ENCODE results near the gene TNFSF10.
"Not testable (repeated sequence)": the region's sequence is repeated elsewhere in the genome, so short reads cannot be mapped to it uniquely, and the experiment has no call there.

TNFSF10 gene

GRCh38 chr3:172522871-172523818, at the start of gene TNFSF10:
Gene TNFSF10 (minus strand): TSS chr3:172523430. CDS start chr3:172523384, 46 bp downstream.
- no peak for DNase-seq

GRCh38 chr3:172569128-172570008, 46.1 kb upstream of the TNFSF10 start:
- DNase-seq, result no peak

DNA sequence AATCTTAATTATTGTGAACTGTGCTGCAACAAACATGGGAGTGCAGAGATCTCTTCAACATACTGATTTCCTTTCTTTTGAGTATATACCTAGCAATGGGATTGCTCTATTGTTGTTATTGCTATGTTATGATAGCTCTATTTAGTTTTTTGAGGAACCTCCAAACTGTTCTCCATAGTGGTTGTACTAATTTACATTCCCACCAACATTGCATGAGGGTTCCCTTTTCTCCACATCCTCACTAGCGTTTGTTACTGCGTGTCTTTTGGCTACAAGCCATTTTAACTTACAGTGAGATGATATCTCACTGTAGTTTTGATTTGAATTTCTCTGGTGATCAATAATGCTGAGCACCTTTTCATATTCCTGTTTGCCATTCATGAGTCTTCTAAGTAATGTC, 45.5 kb upstream of the TNFSF10 start:
- no peak for DNase-seq

- not testable (repeated sequence) for DNase-seq
These were observed 43.6 kb upstream of the TNFSF10 start for GRCh38 chr3:172566785-172567184.

DNA sequence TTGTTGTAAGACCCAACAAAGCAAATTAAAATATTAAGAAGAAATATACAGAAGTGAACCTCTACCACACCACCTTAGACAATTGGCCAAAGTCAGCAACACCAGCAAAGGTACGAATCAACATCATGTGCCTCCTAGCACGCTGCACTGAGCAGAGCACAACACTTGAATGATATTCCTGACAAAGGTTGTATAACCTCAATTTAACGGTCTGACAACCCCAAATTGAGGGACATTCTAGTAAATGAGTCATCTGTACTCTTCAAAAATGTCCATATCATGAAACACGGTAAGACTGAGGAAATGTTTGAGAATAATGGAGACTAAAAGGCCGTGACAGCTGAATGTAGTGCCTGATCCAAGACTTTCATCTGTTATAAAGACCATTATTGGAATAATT, 41.3 kb upstream of the TNFSF10 start:
- no peak for DNase-seq

DNA sequence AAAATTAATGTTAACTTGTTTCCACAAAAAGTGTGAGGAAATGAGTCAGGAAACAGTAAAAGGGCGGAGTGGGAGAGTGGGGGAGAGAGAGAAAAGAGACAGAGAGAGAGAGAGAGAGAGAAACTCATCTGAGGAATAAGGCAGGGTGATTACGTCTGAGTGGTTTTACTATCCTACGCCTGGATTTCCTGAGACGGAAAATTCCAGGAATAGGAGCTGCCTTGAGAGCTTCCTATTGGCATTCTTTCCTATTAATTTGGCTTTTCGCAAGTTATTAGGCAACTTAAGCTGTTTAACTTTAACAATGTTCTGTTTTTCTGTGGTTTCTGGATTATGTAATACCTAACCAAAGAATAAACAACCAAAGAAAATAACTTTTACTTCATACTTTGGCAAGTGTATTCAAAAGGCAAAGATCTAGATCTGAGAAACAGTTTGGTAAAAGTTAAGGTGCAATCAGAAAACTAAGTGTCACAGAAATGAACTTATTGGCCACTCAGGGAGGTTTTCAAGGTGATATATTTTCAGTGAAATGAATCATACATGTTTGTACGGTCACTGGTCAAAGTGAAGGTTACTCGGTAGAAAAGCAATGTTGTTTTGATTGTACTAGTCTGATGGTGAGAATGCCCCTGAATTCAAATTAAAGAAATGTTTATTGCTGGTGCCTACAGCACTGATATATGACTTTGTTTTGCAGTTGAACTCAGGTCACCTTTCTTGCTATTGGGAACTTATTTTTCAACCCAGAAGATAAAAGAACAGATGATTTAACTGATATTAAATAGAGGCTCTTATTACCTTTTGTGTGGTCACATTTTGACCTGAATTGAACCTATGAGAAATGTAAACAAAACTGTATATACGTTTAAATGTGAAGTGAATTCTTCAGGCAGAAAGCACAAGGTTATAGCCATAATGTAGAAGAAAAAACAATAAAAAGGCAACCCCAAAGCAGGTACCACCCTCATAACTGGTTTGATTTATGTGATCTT, 39.9 kb upstream of the TNFSF10 start:
- DNase-seq, result no peak

- DNase-seq, result no peak
These were observed 38.8 kb upstream of the TNFSF10 start for GRCh38 chr3:172561897-172562640.

DNA sequence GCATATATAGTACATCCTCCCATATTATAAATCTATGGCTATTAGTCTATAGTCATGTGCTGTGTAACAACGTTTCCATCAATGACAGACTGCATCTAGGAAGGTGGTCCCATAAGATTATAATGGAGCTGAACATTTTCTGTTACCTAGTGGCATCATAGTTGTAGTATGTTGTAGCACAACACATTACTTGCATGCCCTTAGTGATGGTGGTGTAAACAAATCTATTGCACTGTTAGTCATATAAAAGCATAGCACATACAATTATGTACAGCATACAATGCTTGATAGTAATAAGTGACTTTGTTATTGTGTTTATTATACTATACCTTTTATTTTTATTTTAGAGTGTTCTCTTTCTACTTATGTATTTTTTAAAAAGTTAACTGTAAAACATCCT, 37.4 kb upstream of the TNFSF10 start:
- no peak for DNase-seq

- no peak for DNase-seq
These were observed 36.8 kb upstream of the TNFSF10 start for GRCh38 chr3:172560026-172560425.

DNA sequence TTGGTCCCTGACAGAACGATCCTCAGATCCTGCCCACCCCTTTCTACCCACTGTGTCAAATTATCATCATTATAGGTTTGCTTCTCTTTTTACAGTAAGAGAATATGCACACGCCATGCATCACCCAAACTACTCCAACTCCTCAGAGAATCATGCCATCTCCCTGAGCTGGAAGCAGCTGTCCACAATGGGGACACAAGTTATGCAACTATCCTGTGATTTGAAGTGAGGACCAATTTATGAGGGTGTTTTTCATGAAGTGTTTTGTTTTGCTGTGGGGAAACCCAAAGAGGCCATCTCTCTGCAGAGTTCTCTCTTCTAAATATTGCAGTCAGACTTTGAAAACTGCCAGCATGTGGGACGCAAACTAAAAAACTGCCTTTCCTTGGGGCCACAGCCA, 35.8 kb upstream of the TNFSF10 start:
- no peak for DNase-seq

DNA sequence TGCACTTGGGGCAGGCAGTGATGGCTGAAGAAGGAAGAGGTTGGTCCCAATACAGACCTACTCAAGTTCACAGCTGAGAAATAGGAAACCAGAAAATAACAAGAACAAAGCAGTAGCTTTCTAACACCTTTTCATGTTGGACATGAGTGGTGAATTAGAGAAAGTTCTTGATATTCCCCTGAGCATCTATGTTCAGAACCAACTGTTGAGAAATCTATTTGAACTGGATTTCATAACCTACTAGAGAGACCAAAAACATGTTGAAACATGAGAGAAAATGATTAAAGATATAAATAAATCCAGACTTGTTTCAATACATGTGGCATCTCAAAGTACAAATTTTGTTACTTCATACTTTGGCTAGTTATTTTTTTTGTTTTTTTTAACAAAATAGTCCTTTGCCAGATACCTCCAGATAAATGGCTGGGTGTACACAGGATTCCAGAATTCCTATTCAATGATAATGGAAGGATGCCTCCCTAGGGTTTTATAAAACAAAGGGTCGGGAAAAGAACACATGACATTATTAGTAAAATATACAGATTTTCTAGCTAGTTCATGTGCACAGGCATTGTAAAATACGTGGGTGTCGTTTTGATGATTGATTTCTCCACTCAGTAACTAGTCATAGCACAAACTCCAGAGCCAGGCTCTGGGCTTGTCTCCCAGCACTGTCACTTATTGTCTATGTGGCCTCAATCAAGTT, 34.4 kb upstream of the TNFSF10 start:
- DNase-seq, result no peak

GRCh38 chr3:172553526-172554252, 30.5 kb upstream of the TNFSF10 start:
- DNase-seq, result no peak

DNA sequence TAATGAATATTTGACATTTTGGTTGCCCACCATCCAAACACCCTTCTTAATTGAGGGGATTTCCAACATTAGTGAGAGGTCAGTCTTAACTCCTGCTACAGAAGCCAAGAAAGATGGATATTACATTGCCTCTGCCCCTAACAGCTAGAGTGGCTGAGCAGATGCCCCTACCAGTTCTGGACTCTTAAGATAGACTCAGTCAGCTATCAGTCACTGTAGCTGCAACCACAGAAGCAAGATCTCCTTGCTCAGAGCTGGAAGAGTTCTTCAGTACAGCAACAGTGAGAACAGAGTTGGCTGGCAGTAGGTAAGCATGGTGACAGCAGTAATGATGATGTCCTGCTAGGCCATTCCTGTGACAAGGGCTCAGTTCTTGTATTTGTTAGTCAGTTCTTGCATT, 29.4 kb upstream of the TNFSF10 start:
- no peak for DNase-seq

GRCh38 chr3:172551874-172552273, 28.6 kb upstream of the TNFSF10 start:
- DNase-seq, result no peak

- DNase-seq, result no peak
These were observed 27.2 kb upstream of the TNFSF10 start for GRCh38 chr3:172550347-172550943.

DNA sequence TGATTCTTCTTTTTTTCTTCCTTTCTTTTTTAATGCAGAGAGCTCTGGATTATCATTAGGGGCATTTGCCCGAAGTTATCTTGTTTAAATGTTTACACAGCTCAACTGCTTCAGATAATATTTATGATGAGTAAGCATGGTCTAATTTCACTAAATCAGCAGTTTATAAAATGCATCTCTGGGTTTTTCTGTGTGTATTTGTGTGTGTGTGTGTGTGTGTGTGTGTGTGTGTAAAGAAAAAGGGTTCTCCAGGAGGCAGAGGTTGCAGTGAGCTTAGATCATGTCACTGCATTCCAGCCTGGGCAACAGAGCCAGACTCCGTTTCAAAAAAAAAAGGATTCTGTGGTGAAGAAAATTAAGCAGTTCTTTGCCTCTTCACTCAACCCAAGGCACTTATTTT, 25.9 kb upstream of the TNFSF10 start:
- DNase-seq, result no peak

DNA sequence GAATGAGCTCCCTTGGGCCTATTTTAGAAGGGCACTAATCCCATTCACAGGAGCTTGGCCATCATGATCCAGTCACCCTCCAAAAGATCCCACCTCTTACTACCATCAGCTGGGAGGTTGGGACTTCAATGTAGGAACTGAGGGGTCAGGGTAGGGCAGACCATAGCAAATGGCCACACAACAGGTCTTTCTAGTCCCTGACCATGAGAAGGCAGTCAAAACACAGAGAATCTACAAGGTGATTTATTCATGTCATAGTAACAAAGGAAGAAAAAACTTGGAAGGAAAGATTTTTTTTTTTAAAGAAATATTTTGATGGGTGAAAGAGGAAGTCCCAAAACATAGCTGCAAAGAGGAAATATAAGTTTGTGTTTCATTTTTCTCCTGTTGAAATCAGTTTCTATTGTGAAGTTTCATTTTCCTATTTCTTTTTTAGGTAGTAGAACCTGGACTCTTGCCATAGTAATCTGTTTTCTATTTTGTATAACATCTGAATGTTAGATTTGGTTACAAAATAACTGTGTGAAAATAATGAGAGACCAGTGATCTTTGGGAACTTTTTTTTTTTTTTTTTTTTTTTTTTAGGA, 23.5 kb upstream of the TNFSF10 start:
- DNase-seq, result no peak

- DNase-seq, result no peak
These were observed 22.9 kb upstream of the TNFSF10 start for GRCh38 chr3:172546105-172546504.

GRCh38 chr3:172544404-172544803, 21.2 kb upstream of the TNFSF10 start:
- no peak for DNase-seq

- DNase-seq, result no peak
These were observed 20.7 kb upstream of the TNFSF10 start for GRCh38 chr3:172543884-172544283.
